GM18951 (cell line): ENCODE measurements around the gene NAGLU.

ENCODE experiments used
- POLR2A ChIP-seq: IDR thresholded peaks from 4 replicates; pipeline ENCODE4 v1.6.1; 2011; ENCODE audit warnings: mild to moderate bottlenecking; ENCODE audit not compliant: insufficient read length, insufficient read depth; ENCODE audit errors: extremely low read depth
- in situ Hi-C: fragments of 300-500 bp; cut with MboI; formaldehyde crosslinking; loops from one replicate; pipeline ENCODE4 v1.12.0; 2022; ENCODE audit warnings: low sequenced_read_pairs, mixed read lengths, inconsistent platforms; ENCODE audit not compliant: unreplicated experiment

The NAGLU gene

GRCh38 chr17:42514279-42514678 lies 21.8 kb upstream of the NAGLU start:
- in situ Hi-C loops: no loop called here
- TF ChIP-seq POLR2A: no peak

GRCh38 chr17:42514867-42515266 lies 21.2 kb upstream of the NAGLU start:
- no peak for TF ChIP-seq POLR2A
- in situ Hi-C loops: no loop called here

GRCh38 chr17:42517516-42517915 lies 18.5 kb upstream of the NAGLU start:
- no peak for TF ChIP-seq POLR2A
- in situ Hi-C loops: no loop called here

- in situ Hi-C loops: no loop called here
Measured at GRCh38 chr17:42518046-42518754, 17.8 kb upstream of the NAGLU start.

GRCh38 chr17:42518755-42519545 lies 17.1 kb upstream of the NAGLU start:
- TF ChIP-seq POLR2A: no peak
- in situ Hi-C loops: no loop called here

More at GRCh38 chr17:42518046-42518754, 17.8 kb upstream of the NAGLU start:
- TF ChIP-seq POLR2A: no peak

- no peak for TF ChIP-seq POLR2A
- in situ Hi-C loops: no loop called here
Measured at GRCh38 chr17:42519546-42520491, 16.2 kb upstream of the NAGLU start.

- no peak for TF ChIP-seq POLR2A
- in situ Hi-C loops: no loop called here
Measured at GRCh38 chr17:42520540-42520951, 15.5 kb upstream of the NAGLU start.

GRCh38 chr17:42521036-42521435 lies 15.0 kb upstream of the NAGLU start:
- in situ Hi-C loops: no loop called here

GRCh38 chr17:42521666-42522262 lies 14.3 kb upstream of the NAGLU start:
- no peak for TF ChIP-seq POLR2A
- in situ Hi-C loops: no loop called here

More at GRCh38 chr17:42521036-42521435, 15.0 kb upstream of the NAGLU start:
- TF ChIP-seq POLR2A: no peak

- in situ Hi-C loops: no loop called here
- TF ChIP-seq POLR2A: no peak
Measured at GRCh38 chr17:42522263-42522790, 13.7 kb upstream of the NAGLU start.

GRCh38 chr17:42522798-42523278 lies 13.2 kb upstream of the NAGLU start:
- in situ Hi-C loops: no loop called here
- TF ChIP-seq POLR2A: no peak

GRCh38 chr17:42525221-42525620 lies 10.8 kb upstream of the NAGLU start:
- in situ Hi-C loops: loop anchor here (5.0 kb wide), 2 partner anchors 88 to 203 kb away; no protein-coding TSS in a partner anchor
- no peak for TF ChIP-seq POLR2A
